BE2C (cell line): ENCODE data around the gene B9D1.

Experiments used
- DNase-seq: peaks from one replicate; pipeline ENCODE4 v3.0.0-alpha.2; 2020
- H3K27me3 ChIP-seq: fragments of 250-450 bp; sonication (Bioruptor Pico); 2 replicates; pipeline ENCODE4 v1.5.1; 2020; ENCODE audit warnings: mild to moderate bottlenecking
- H3K36me3 ChIP-seq: fragments of 250-450 bp; sonication (Bioruptor Pico); 2 replicates; pipeline ENCODE4 v1.5.1; 2020; ENCODE audit warnings: mild to moderate bottlenecking
- H3K4me1 ChIP-seq: fragments of 250-450 bp; sonication (Bioruptor Pico); 2 replicates; pipeline ENCODE4 v1.5.1; 2020
- H3K4me3 ChIP-seq: 2 replicates; pipeline ENCODE4 v1.5.1; 2011; ENCODE audit warnings: low read depth, low read length
- H3K9me3 ChIP-seq: fragments of 250-450 bp; sonication (Bioruptor Pico); 2 replicates; pipeline ENCODE4 v1.5.1; 2020
- CTCF ChIP-seq: IDR thresholded peaks from 2 replicates; pipeline ENCODE4 v1.5.1; 2012; ENCODE audit warnings: mild to moderate bottlenecking, low read depth, low read length

B9D1 gene

GRCh38 chr17:19409066-19409465 lies 46.5 kb upstream of the B9D1 start:
- Histone ChIP-seq H3K9me3 (no peaks in the 10 kb centered on the region), H3K4me3 (no peak overlapping the region)
- no peak for TF ChIP-seq CTCF

GRCh38 chr17:19408346-19408710 lies 45.8 kb upstream of the B9D1 start:
- TF ChIP-seq CTCF = no peak
- Histone ChIP-seq H3K4me3 (no peak overlapping the region), H3K36me3 (no peaks in the 10 kb centered on the region), H3K9me3 (no peaks in the 10 kb centered on the region), H3K27me3 (no peaks in the 10 kb centered on the region), H3K4me1 (no peaks in the 10 kb centered on the region)
- no peak for DNase-seq

More at GRCh38 chr17:19409066-19409465, 46.5 kb upstream of the B9D1 start:
- DNase-seq = no peak
- Histone ChIP-seq H3K27me3 (no peaks in the 10 kb centered on the region), H3K36me3 (no peaks in the 10 kb centered on the region), H3K4me1 (no peaks in the 10 kb centered on the region)

- no peak for DNase-seq
- Histone ChIP-seq H3K36me3 (no peaks in the 10 kb centered on the region), H3K9me3 (no peaks in the 10 kb centered on the region), H3K4me3 (no peak overlapping the region), H3K4me1 (no peaks in the 10 kb centered on the region), H3K27me3 (no peaks in the 10 kb centered on the region)
- no peak for TF ChIP-seq CTCF
Measured at GRCh38 chr17:19407601-19408345, 45.2 kb upstream of the B9D1 start.

- no peaks in the 10 kb centered on the region for H3K9me3 ChIP-seq
- H3K4me3 ChIP-seq = no peak overlapping the region
- H3K36me3 ChIP-seq = no peaks in the 10 kb centered on the region
- no peak for DNase-seq
- no peaks in the 10 kb centered on the region for H3K4me1 ChIP-seq
- TF ChIP-seq CTCF = no peak
- H3K27me3 ChIP-seq = no peaks in the 10 kb centered on the region
Measured at GRCh38 chr17:19405114-19405513, 42.6 kb upstream of the B9D1 start.

GRCh38 chr17:19404264-19404663 lies 41.7 kb upstream of the B9D1 start:
- Histone ChIP-seq H3K36me3 (no peaks in the 10 kb centered on the region), H3K27me3 (no peaks in the 10 kb centered on the region)
- TF ChIP-seq CTCF = no peak

GRCh38 chr17:19403021-19403420 lies 40.5 kb upstream of the B9D1 start:
- H3K4me1 ChIP-seq = no peaks in the 10 kb centered on the region
- no peaks in the 10 kb centered on the region for H3K36me3 ChIP-seq
- no peak for DNase-seq
- no peaks in the 10 kb centered on the region for H3K27me3 ChIP-seq
- no peak for TF ChIP-seq CTCF
- no peaks in the 10 kb centered on the region for H3K9me3 ChIP-seq
- H3K4me3 ChIP-seq = no peak overlapping the region

More at GRCh38 chr17:19404264-19404663, 41.7 kb upstream of the B9D1 start:
- H3K4me1 ChIP-seq = no peaks in the 10 kb centered on the region
- no peak overlapping the region for H3K4me3 ChIP-seq
- DNase-seq = no peak
- H3K9me3 ChIP-seq = no peaks in the 10 kb centered on the region
